Omental fat pad (tissue), 4 donors: Measurements from ENCODE around the gene TEAD1. TPM values are rescaled to one million over a fixed set of nuclear protein-coding genes. Genes with fewer than 3 reads are reported as not detected.
A peak's percentile ranks its signal among the peaks of the same experiment; 100 is the strongest.

Experiments used
- ATAC-seq: fragments of 150-250 bp; one replicate; pipeline ENCODE4 v1.9.1; 2016; ENCODE audit warnings: mild to moderate bottlenecking, moderate library complexity; ENCODE audit not compliant: low FRiP score
- DNase-seq: peaks from one replicate; pipeline ENCODE4 v3.0.0-alpha.2; 2019; ENCODE audit warnings: low spot score
- total RNA-seq, 4 donors: library from RNA; depleted of rRNA; stranded (reverse); fragments of >200 nt; gene quantifications; one replicate each; pipeline ENCODE4 v1.1.0, GENCODE V29; 2016
- TF ChIP-seq, protein P1 (sequence below), 3 donors: fragments of 450-650 bp; IDR thresholded peaks; one replicate each; pipeline ENCODE4 v1.5.1; 2016 to 2017; ENCODE audit warnings: antibody characterized with exemption in 3 of 3, mild to moderate bottlenecking in 3 of 3, moderate library complexity in 2 of 3

The TEAD1 gene
- total RNA-seq, 4 donors from 2014 or later: 81.7 to 123 (median 103) TPM

DNA sequence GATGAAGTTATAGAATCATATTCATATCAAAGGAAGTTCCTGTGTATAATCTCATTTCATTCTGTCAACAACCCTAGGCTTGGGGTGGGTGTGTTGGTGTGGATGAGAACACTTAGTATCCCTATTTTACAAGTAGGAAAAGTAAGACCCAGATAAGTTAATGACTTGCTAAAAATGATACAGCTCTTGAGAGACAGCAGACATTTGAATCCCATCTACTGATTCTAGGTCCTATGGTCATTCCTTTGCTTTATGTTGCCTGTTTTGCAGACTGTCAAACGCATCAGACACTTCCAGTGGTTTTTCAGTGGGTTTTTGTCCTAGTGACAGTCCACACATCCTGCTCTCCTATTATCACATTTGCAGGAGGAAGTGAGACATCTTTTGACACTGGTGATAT lies 153.1 kb downstream of the TEAD1 start:
- no peak for ATAC-seq
- DNase-seq: no peak
- TF ChIP-seq, protein P1, sequence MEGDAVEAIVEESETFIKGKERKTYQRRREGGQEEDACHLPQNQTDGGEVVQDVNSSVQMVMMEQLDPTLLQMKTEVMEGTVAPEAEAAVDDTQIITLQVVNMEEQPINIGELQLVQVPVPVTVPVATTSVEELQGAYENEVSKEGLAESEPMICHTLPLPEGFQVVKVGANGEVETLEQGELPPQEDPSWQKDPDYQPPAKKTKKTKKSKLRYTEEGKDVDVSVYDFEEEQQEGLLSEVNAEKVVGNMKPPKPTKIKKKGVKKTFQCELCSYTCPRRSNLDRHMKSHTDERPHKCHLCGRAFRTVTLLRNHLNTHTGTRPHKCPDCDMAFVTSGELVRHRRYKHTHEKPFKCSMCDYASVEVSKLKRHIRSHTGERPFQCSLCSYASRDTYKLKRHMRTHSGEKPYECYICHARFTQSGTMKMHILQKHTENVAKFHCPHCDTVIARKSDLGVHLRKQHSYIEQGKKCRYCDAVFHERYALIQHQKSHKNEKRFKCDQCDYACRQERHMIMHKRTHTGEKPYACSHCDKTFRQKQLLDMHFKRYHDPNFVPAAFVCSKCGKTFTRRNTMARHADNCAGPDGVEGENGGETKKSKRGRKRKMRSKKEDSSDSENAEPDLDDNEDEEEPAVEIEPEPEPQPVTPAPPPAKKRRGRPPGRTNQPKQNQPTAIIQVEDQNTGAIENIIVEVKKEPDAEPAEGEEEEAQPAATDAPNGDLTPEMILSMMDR (IDR thresholded peaks at IDR 0.05): no peak

DNA sequence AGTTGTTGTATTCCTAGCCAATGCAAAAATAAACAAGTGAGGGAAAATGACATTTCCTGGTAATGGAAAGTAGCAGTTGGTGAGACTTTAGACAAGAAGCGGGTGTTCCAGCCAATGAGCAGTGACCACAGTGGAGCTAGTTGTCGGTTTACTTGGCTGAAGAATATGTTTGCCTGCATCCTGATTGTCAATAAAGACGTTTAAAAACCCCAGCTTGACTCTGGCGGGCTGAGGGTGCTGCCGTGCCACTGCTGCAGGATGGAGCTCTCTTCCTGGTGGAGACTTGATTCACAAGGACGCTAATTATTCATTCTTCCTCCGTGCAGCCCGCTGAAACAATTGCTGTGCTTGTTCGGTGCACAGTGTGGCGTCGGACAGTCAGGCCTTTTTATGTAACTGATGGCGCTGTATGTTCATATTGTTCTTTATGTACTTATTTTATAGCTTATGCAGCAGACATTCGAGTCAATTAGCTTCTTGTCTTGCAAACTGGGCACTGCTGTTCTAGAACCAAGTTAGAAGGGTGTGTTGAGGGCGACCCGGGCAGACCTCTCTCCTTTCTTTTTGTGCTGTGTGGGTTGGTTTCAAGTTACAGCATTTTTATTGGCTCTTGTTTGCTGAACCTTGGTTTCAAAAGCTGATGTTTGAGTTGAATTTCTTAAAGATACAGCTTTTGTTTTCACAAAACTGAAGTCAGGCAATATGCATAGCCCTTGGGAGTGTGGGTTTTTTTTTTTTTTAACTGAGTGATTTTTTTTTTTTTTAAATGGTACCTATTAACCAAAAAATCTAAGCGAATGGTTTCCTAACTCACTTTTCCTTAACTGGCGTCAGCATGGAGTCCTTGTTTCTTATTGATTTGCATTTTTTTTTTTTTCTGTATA lies 153.9 kb downstream of the TEAD1 start:
- no peak for DNase-seq
- ATAC-seq: peak; percentile 64
- TF ChIP-seq, protein P1 (IDR thresholded peaks at IDR 0.05): no peak

DNA sequence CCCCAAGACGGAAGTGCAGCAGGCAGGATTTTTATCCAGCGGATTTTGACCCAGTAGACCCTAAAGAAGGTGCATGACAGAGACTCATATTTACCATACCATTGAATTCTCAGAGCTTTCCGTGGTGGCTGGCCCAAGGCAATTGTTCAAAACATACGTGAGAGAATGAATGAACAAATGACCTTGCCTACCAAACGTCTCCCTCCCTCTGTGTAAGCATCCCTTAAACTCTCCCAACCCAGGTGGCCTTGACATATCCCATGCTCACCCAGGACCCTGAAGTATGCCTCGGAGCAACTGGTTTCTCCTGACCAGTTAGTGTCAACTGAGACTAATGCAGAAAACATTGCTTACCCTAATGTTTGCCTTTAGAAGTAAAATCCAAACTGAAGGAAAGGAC lies 154.9 kb downstream of the TEAD1 start:
- ATAC-seq (no peak), DNase-seq (no peak)

DNA sequence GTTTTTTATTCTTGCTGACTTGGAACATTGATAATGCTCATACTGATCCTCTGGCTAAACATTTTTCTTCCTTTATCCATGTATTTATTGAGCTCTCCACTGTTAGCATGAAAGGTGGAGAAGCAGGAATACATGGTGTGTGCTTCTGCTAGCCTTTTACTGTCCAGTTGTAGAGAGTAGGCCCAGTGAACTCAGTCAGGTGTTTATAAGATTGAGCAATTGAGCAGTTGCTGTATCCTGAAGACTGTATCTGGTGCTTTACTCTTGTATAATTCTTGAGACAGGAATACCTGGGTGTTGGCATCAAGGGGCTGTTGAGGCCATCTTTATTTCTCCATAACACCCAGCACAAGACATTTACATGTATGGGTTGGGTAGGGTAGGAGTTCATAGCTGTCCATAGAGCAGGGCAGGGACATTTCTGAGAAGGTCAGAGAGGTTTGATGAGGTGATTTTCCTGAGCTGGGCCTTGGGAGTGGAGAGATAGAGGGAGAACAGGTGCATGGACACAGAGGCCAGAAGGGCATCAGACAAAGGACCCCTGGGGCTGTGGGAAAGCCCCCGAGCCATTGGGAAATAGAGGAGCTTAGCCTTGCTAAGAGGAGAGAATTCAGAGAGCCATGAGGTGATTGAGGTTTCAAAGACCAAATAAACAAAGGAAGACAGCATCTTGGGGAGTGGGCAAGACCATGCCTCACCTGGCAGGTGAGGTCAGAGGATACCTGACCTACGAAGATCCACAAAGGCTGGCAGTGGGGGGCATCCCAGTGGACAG lies 155.5 kb downstream of the TEAD1 start:
- TF ChIP-seq, protein P1 (IDR thresholded peaks at IDR 0.05): no peak
- ATAC-seq (no peak), DNase-seq (no peak)

More for the DNA sequence above, 154.9 kb downstream of the TEAD1 start:
- TF ChIP-seq, protein P1 (IDR thresholded peaks at IDR 0.05): no peak

DNA sequence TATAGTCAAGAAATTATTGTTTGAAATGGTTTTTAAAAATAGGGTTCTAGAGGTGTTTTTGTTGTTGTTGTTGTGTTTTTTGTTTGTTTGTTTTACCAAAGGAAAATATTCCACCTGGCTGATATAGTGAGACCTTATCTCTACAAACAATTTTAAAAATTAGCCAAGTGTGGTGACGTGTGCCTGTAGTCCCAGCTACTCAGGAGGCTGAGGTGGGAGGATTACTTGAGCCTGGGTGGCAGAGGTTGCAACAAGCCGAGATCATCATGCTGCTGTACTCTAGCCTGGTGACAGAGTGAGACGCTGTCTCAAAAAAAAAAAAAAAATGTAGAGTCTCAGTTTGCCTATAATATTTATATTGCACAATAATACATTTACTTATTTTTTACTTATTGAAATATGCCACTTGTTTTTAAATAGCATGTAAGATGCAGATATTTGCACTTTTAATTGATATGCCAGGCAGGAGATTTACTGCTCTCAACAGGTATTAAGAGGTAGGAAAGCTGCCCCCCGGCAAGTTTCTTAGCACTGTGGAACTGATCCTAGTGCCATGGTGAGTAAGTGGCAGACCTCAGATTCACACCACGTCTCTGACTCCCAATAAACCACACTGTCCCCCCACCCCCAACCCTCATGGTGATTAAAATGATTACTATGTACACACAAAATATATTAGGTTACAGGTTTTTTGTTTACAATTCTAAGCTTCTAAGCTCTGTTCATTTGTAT lies 157.4 kb downstream of the TEAD1 start:
- TF ChIP-seq, protein P1 (IDR thresholded peaks at IDR 0.05): no peak
- DNase-seq (no peak), ATAC-seq (no peak)

DNA sequence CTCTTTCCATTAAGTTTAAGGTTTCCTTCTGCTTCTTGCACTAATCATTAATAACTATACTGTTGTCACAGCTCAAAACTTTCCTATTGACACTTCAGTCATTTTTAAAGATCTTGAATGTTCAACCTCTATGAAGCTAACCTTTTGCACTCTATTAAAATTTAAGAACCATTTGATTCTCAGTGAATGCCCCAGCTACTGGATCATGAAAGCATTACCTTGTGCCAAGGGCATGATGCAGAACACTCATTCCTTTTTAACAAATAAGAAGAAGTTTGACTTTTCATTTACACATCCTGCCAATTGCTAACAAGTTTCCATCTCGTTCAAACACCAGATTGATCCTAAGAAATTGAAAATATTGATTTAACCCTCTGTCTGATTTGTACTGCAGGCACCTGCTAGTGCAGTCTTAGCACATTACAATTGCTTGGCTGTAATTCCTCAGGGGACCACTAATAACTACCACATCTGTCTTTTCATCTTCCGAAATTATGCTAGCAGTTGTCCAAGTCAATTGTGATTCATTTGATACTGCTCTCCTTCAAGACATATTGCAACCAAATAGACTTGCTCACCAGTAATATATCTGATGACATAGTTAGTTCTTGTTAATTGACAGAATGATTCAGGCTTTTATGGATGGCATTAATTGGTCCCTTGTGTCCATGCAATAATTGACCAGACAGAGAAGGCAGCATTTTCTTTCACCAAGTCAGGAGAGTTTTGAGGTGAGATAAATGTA lies 158.4 kb downstream of the TEAD1 start:
- no peak for ATAC-seq
- no peak for DNase-seq
- TF ChIP-seq, protein P1 (IDR thresholded peaks at IDR 0.05): no peak
